ENCODE data around the gene RIGI.
"Not testable (repeated sequence)": the region's sequence is repeated elsewhere in the genome, so short reads cannot be mapped to it uniquely, and the experiment has no call there.

RIGI gene

GRCh38 chr9:32551276-32552051 is 25.5 kb upstream of the RIGI start:
- Histone ChIP-seq H4K91ac (ENCODE audit: low read length) (no peak overlapping the region), H3K23ac (ENCODE audit: low read length in 2 of 2) (no peak overlapping the region), H3K4me1 (ENCODE audit: control insufficient read depth, insufficient read depth, low read depth, low read length) (peaks cover 3% of the 10 kb centered on the region), H3K27ac (ENCODE audit: low read length, poor library complexity, severe bottlenecking) (peak overlapping the region; percentile 88), H3K14ac (ENCODE audit: low read length in 2 of 2) (peak overlapping the region; percentile 13 to 26), H2BK5ac (ENCODE audit: low read depth, low read length, poor library complexity, severe bottlenecking) (no peak overlapping the region), H4K8ac (ENCODE audit: low read length) (peak overlapping the region; percentile 7), H2BK120ac (ENCODE audit: low read depth, low read length) (no peak overlapping the region), H3K4me3 (ENCODE audit: insufficient read depth in 1 of 2, low read depth in 1 of 2, low read length in 2 of 2) (peak overlapping the region; percentile 87 to 99), H3K18ac (ENCODE audit: low read depth in 1 of 2, low read length in 2 of 2) (peak overlapping the region; percentile 1 to 59), H3K79me1 (replicated peaks; ENCODE audit: low read length, poor library complexity, severe bottlenecking) (peaks cover 9% of the 10 kb centered on the region), H3K4ac (ENCODE audit: low read depth in 1 of 2, low read length in 2 of 2) (peak overlapping the region in 1 of 2 experiments; percentile 34), H3K9ac (ENCODE audit: low read length) (peak overlapping the region; percentile 99), H2AK5ac (ENCODE audit: low read length, severe bottlenecking) (peak overlapping the region; percentile 41), H3K27me3 (ENCODE audit: control insufficient read depth in 1 of 2, insufficient read depth in 1 of 2, low read length in 2 of 2) (no peaks in the 10 kb centered on the region), H2BK15ac (ENCODE audit: low read depth, poor library complexity, severe bottlenecking) (no peak overlapping the region), H3K36me3 (ENCODE audit: control insufficient read depth in 1 of 2, insufficient read depth in 2 of 2, low read depth in 1 of 2, low read length in 2 of 2) (peaks cover 0 to 20% of the 10 kb centered on the region in 2 experiments), H2AFZ (ENCODE audit: low read depth, low read length) (peak overlapping the region; percentile 18), H3K9me3 (ENCODE audit: control insufficient read depth, low read length) (no peaks in the 10 kb centered on the region), H2BK12ac (ENCODE audit: low read length in 2 of 2) (peak overlapping the region in 1 of 2 experiments; percentile 32), H3K4me2 (ENCODE audit: low read length, poor library complexity, severe bottlenecking) (peak overlapping the region; percentile 68)
- under 1% methylated on average over 32 of the region's 36 CpGs for WGBS
- peak; percentile 70 for DNase-seq

GRCh38 chr9:32550562-32551275 is 24.7 kb upstream of the RIGI start:
- H3K23ac ChIP-seq (ENCODE audit: low read length in 2 of 2), result peak overlapping the region in 1 of 2 experiments; percentile 83
- H4K8ac ChIP-seq (ENCODE audit: low read length), result no peak overlapping the region
- peak overlapping the region in 1 of 2 experiments; percentile 32 for H2BK12ac ChIP-seq (ENCODE audit: low read length in 2 of 2)
- H3K18ac ChIP-seq (ENCODE audit: low read depth in 1 of 2, low read length in 2 of 2), result peak overlapping the region in 1 of 2 experiments; percentile 6
- peak overlapping the region; percentile 88 for H3K27ac ChIP-seq (ENCODE audit: low read length, poor library complexity, severe bottlenecking)
- DNase-seq, result peak; percentile 95
- H3K36me3 ChIP-seq (ENCODE audit: control insufficient read depth in 1 of 2, insufficient read depth in 2 of 2, low read depth in 1 of 2, low read length in 2 of 2), result peaks cover 0 to 13% of the 10 kb centered on the region in 2 experiments
- peaks cover 3% of the 10 kb centered on the region for H3K4me1 ChIP-seq (ENCODE audit: control insufficient read depth, insufficient read depth, low read depth, low read length)
- H3K79me1 ChIP-seq (replicated peaks; ENCODE audit: low read length, poor library complexity, severe bottlenecking), result peaks cover 6% of the 10 kb centered on the region
- peak overlapping the region in 1 of 2 experiments; percentile 67 for H3K4ac ChIP-seq (ENCODE audit: low read depth in 1 of 2, low read length in 2 of 2)
- H3K27me3 ChIP-seq (ENCODE audit: control insufficient read depth in 1 of 2, insufficient read depth in 1 of 2, low read length in 2 of 2), result no peaks in the 10 kb centered on the region
- peak overlapping the region in 1 of 2 experiments; percentile 11 for H3K14ac ChIP-seq (ENCODE audit: low read length in 2 of 2)
- no peak overlapping the region for H2BK120ac ChIP-seq (ENCODE audit: low read depth, low read length)
- H3K9me3 ChIP-seq (ENCODE audit: control insufficient read depth, low read length), result no peaks in the 10 kb centered on the region
- peak overlapping the region; percentile 99 for H3K9ac ChIP-seq (ENCODE audit: low read length)
- peak overlapping the region; percentile 87 to 99 for H3K4me3 ChIP-seq (ENCODE audit: insufficient read depth in 1 of 2, low read depth in 1 of 2, low read length in 2 of 2)
- no peak overlapping the region for H2AK5ac ChIP-seq (ENCODE audit: low read length, severe bottlenecking)
- no peak overlapping the region for H2BK15ac ChIP-seq (ENCODE audit: low read depth, poor library complexity, severe bottlenecking)
- WGBS, result under 1% methylated on average over 56 of the region's 75 CpGs
- peak overlapping the region; percentile 68 for H3K4me2 ChIP-seq (ENCODE audit: low read length, poor library complexity, severe bottlenecking)
- H2BK5ac ChIP-seq (ENCODE audit: low read depth, low read length, poor library complexity, severe bottlenecking), result no peak overlapping the region
- no peak overlapping the region for H4K91ac ChIP-seq (ENCODE audit: low read length)
- H2AFZ ChIP-seq (ENCODE audit: low read depth, low read length), result peak overlapping the region; percentile 18

- Histone ChIP-seq H2BK12ac (ENCODE audit: low read length in 2 of 2) (no peak overlapping the region), H2BK15ac (ENCODE audit: low read depth, poor library complexity, severe bottlenecking) (no peak overlapping the region), H4K8ac (ENCODE audit: low read length) (no peak overlapping the region), H3K36me3 (ENCODE audit: control insufficient read depth in 1 of 2, insufficient read depth in 2 of 2, low read depth in 1 of 2, low read length in 2 of 2) (peaks cover 0 to 9% of the 10 kb centered on the region in 2 experiments), H3K4me2 (ENCODE audit: low read length, poor library complexity, severe bottlenecking) (peak overlapping the region; percentile 68), H3K79me1 (replicated peaks; ENCODE audit: low read length, poor library complexity, severe bottlenecking) (peaks cover 3% of the 10 kb centered on the region), H3K4me1 (ENCODE audit: control insufficient read depth, insufficient read depth, low read depth, low read length) (peaks cover 3% of the 10 kb centered on the region), H3K4me3 (ENCODE audit: insufficient read depth in 1 of 2, low read depth in 1 of 2, low read length in 2 of 2) (peak overlapping the region; percentile 87 to 99), H2BK120ac (ENCODE audit: low read depth, low read length) (no peak overlapping the region), H2BK5ac (ENCODE audit: low read depth, low read length, poor library complexity, severe bottlenecking) (no peak overlapping the region), H3K9me3 (ENCODE audit: control insufficient read depth, low read length) (no peaks in the 10 kb centered on the region), H2AK5ac (ENCODE audit: low read length, severe bottlenecking) (no peak overlapping the region), H3K23ac (ENCODE audit: low read length in 2 of 2) (peak overlapping the region in 1 of 2 experiments; percentile 83), H2AFZ (ENCODE audit: low read depth, low read length) (no peak overlapping the region), H3K27me3 (ENCODE audit: control insufficient read depth in 1 of 2, insufficient read depth in 1 of 2, low read length in 2 of 2) (no peaks in the 10 kb centered on the region), H3K14ac (ENCODE audit: low read length in 2 of 2) (peak overlapping the region in 1 of 2 experiments; percentile 11), H3K27ac (ENCODE audit: low read length, poor library complexity, severe bottlenecking) (peak overlapping the region; percentile 59), H3K18ac (ENCODE audit: low read depth in 1 of 2, low read length in 2 of 2) (no peak overlapping the region), H3K4ac (ENCODE audit: low read depth in 1 of 2, low read length in 2 of 2) (peak overlapping the region in 1 of 2 experiments; percentile 67), H4K91ac (ENCODE audit: low read length) (no peak overlapping the region), H3K9ac (ENCODE audit: low read length) (peak overlapping the region; percentile 99)
- WGBS, result 2% methylated on average over 10 of the region's 10 CpGs
- DNase-seq, result peak; percentile 58
Observed at GRCh38 chr9:32550150-32550561, 24.2 kb upstream of the RIGI start.

- not testable (repeated sequence) for H2AFZ ChIP-seq (ENCODE audit: low read depth, low read length); H2BK120ac ChIP-seq (ENCODE audit: low read depth, low read length); H3K23ac ChIP-seq (ENCODE audit: low read length in 2 of 2); H2BK5ac ChIP-seq (ENCODE audit: low read depth, low read length, poor library complexity, severe bottlenecking); H3K79me1 ChIP-seq (replicated peaks; ENCODE audit: low read length, poor library complexity, severe bottlenecking); H3K18ac ChIP-seq (ENCODE audit: low read depth in 1 of 2, low read length in 2 of 2); H3K27ac ChIP-seq (ENCODE audit: low read length, poor library complexity, severe bottlenecking); H3K4me2 ChIP-seq (ENCODE audit: low read length, poor library complexity, severe bottlenecking); H2BK15ac ChIP-seq (ENCODE audit: low read depth, poor library complexity, severe bottlenecking); H3K9ac ChIP-seq (ENCODE audit: low read length); H4K91ac ChIP-seq (ENCODE audit: low read length); H3K4ac ChIP-seq (ENCODE audit: low read depth in 1 of 2, low read length in 2 of 2); H3K4me3 ChIP-seq (ENCODE audit: insufficient read depth in 1 of 2, low read depth in 1 of 2, low read length in 2 of 2); H2BK12ac ChIP-seq (ENCODE audit: low read length in 2 of 2); DNase-seq; H3K27me3 ChIP-seq (ENCODE audit: control insufficient read depth in 1 of 2, insufficient read depth in 1 of 2, low read length in 2 of 2); H3K9me3 ChIP-seq (ENCODE audit: control insufficient read depth, low read length); H2AK5ac ChIP-seq (ENCODE audit: low read length, severe bottlenecking); H3K4me1 ChIP-seq (ENCODE audit: control insufficient read depth, insufficient read depth, low read depth, low read length); H3K14ac ChIP-seq (ENCODE audit: low read length in 2 of 2); H4K8ac ChIP-seq (ENCODE audit: low read length)
- peaks cover 0 to 15% of the 10 kb centered on the region in 2 experiments for H3K36me3 ChIP-seq (ENCODE audit: control insufficient read depth in 1 of 2, insufficient read depth in 2 of 2, low read depth in 1 of 2, low read length in 2 of 2)
- 99% methylated on average over 20 of the region's 20 CpGs for WGBS
Observed at GRCh38 chr9:32548213-32548612, 22.2 kb upstream of the RIGI start.

Data from mesenchymal stem cell (in vitro differentiated cells and primary cell).